WTC11 (cell line): ENCODE results near the gene DNAH14. TPM values are rescaled to one million over a fixed set of nuclear protein-coding genes. Genes with fewer than 3 reads are reported as not detected.
"Not testable (repeated sequence)": the region's sequence is repeated elsewhere in the genome, so short reads cannot be mapped to it uniquely, and the experiment has no call there.

ENCODE experiments used
- ATAC-seq: fragments of 200-7000 bp; cut with Tn5 transposase; 2 replicates; pipeline ENCODE4 v1.10.0; 2021; ENCODE audit warnings: mild to moderate bottlenecking, moderate library complexity
- CTCF ChIA-PET: fragments of 300-600 bp; sonication (Branson Sonifier 250); formaldehyde crosslinking; loops from one replicate; lab custom pipeline; 2021; ENCODE audit warnings: antibody characterized with exemption; lab: Charles Lee
- POLR2A ChIA-PET: fragments of 350-600 bp; sonication (Branson Sonifier 250); formaldehyde crosslinking; loops from one replicate; lab custom pipeline; 2021; ENCODE audit warnings: antibody characterized with exemption; lab: Charles Lee
- DNase-seq: peaks from one replicate; pipeline ENCODE4 v3.0.0; 2021; ENCODE audit warnings: low spot score
- H3K27ac Mint-ChIP-seq: 2 replicates; pipeline ENCODE4 v1.8.0; 2021; ENCODE audit warnings: mixed read lengths
- H3K27me3 Mint-ChIP-seq: 2 replicates; pipeline ENCODE4 v1.8.0; 2021; ENCODE audit warnings: low read depth, mild to moderate bottlenecking, moderate library complexity, mixed read lengths
- H3K36me3 Mint-ChIP-seq: 2 replicates; pipeline ENCODE4 v1.8.0; 2021; ENCODE audit warnings: mixed read lengths
- H3K4me1 Mint-ChIP-seq: 2 replicates; pipeline ENCODE4 v1.8.0; 2022; ENCODE audit warnings: mixed read lengths
- H3K4me3 Mint-ChIP-seq: 2 replicates; pipeline ENCODE4 v1.8.0; 2021; ENCODE audit warnings: mild to moderate bottlenecking, moderate library complexity, mixed read lengths
- H3K9me3 Mint-ChIP-seq: 2 replicates; pipeline ENCODE4 v1.8.0; 2021; ENCODE audit warnings: mixed read lengths
- EMX1 ChIP-seq: fragments of 250-450 bp; sonication (Bioruptor Pico); IDR thresholded peaks from 2 replicates; pipeline ENCODE4 v1.8.0; 2021; ENCODE audit warnings: mild to moderate bottlenecking
- NR2C2 ChIP-seq: sonication (generic); formaldehyde crosslinking; IDR thresholded peaks from 2 replicates; pipeline ENCODE4 v1.8.0; 2022; ENCODE audit warnings: mild to moderate bottlenecking, missing genetic modification reagents
- PRRX2 ChIP-seq: fragments of 250-450 bp; sonication (Bioruptor Pico); IDR thresholded peaks from 2 replicates; pipeline ENCODE4 v1.8.0; 2021; ENCODE audit warnings: mild to moderate bottlenecking
- ZNF263 ChIP-seq: sonication (generic); formaldehyde crosslinking; IDR thresholded peaks from 2 replicates; pipeline ENCODE4 v1.8.1; 2022; ENCODE audit warnings: low read depth, mild to moderate bottlenecking, moderate library complexity, missing genetic modification reagents
- total RNA-seq: library from RNA; stranded (reverse); gene quantifications from 3 replicates; pipeline ENCODE4 v1.2.3, GENCODE V29; 2021
- TF ChIP-seq, protein P1 (sequence below): fragments of 250-450 bp; sonication (Bioruptor Pico); IDR thresholded peaks from 2 replicates; pipeline ENCODE4 v1.8.0; 2021; ENCODE audit warnings: mild to moderate bottlenecking
- TF ChIP-seq, protein P2 (sequence below): sonication (generic); formaldehyde crosslinking; IDR thresholded peaks from 2 replicates; pipeline ENCODE4 v1.8.1; 2023; ENCODE audit warnings: mild to moderate bottlenecking, missing genetic modification reagents
- TF ChIP-seq, protein P3 (sequence below): sonication (generic); formaldehyde crosslinking; IDR thresholded peaks from 2 replicates; pipeline ENCODE4 v1.8.0; 2023; ENCODE audit warnings: mild to moderate bottlenecking, missing genetic modification reagents
- TF ChIP-seq, protein P4 (sequence below): sonication (generic); formaldehyde crosslinking; IDR thresholded peaks from 2 replicates; pipeline ENCODE4 v1.8.1; 2022; ENCODE audit warnings: low read depth, mild to moderate bottlenecking, moderate library complexity, missing genetic modification reagents, borderline replicate concordance
- TF ChIP-seq, protein P5 (sequence below): sonication (generic); formaldehyde crosslinking; IDR thresholded peaks from 2 replicates; pipeline ENCODE4 v1.8.1; 2023; ENCODE audit warnings: mild to moderate bottlenecking, moderate library complexity, missing genetic modification reagents
- TF ChIP-seq, protein P6 (sequence below): sonication (generic); formaldehyde crosslinking; IDR thresholded peaks from 2 replicates; pipeline ENCODE4 v1.8.1; 2022; ENCODE audit warnings: low read depth, missing genetic modification reagents, borderline replicate concordance

DNAH14 gene
- total RNA-seq, 1 experiment from 2014 or later, result 34.1 TPM

DNA sequence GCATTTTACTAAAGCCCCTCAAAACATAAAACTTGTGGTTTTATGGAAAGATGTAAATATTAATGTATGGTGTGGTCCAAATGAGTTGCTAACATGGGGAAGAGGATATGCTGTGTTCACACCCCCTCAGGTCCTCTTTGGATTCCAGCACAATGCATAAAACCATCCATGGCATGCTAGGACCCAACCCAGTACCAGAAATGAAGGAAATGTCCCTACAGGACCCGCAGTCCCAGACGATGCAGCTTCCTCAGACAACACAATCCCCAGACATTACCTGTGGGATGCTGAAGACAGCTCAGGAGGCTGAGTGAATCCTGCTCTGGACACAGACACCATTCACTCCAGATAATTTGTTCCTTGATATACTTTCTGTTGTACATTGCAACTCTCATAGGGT is 296.2 kb downstream of the DNAH14 start (continued):
- TF ChIP-seq, protein P1, sequence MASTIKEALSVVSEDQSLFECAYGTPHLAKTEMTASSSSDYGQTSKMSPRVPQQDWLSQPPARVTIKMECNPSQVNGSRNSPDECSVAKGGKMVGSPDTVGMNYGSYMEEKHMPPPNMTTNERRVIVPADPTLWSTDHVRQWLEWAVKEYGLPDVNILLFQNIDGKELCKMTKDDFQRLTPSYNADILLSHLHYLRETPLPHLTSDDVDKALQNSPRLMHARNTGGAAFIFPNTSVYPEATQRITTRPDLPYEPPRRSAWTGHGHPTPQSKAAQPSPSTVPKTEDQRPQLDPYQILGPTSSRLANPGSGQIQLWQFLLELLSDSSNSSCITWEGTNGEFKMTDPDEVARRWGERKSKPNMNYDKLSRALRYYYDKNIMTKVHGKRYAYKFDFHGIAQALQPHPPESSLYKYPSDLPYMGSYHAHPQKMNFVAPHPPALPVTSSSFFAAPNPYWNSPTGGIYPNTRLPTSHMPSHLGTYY (CRISPR knock-in tag), result no peak
- TF ChIP-seq EMX1 (CRISPR knock-in tag) (no peak), ZNF263 (CRISPR knock-in tag) (no peak)
- TF ChIP-seq, protein P2, sequence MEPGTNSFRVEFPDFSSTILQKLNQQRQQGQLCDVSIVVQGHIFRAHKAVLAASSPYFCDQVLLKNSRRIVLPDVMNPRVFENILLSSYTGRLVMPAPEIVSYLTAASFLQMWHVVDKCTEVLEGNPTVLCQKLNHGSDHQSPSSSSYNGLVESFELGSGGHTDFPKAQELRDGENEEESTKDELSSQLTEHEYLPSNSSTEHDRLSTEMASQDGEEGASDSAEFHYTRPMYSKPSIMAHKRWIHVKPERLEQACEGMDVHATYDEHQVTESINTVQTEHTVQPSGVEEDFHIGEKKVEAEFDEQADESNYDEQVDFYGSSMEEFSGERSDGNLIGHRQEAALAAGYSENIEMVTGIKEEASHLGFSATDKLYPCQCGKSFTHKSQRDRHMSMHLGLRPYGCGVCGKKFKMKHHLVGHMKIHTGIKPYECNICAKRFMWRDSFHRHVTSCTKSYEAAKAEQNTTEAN (CRISPR knock-in tag), result no peak
- TF ChIP-seq, protein P3, sequence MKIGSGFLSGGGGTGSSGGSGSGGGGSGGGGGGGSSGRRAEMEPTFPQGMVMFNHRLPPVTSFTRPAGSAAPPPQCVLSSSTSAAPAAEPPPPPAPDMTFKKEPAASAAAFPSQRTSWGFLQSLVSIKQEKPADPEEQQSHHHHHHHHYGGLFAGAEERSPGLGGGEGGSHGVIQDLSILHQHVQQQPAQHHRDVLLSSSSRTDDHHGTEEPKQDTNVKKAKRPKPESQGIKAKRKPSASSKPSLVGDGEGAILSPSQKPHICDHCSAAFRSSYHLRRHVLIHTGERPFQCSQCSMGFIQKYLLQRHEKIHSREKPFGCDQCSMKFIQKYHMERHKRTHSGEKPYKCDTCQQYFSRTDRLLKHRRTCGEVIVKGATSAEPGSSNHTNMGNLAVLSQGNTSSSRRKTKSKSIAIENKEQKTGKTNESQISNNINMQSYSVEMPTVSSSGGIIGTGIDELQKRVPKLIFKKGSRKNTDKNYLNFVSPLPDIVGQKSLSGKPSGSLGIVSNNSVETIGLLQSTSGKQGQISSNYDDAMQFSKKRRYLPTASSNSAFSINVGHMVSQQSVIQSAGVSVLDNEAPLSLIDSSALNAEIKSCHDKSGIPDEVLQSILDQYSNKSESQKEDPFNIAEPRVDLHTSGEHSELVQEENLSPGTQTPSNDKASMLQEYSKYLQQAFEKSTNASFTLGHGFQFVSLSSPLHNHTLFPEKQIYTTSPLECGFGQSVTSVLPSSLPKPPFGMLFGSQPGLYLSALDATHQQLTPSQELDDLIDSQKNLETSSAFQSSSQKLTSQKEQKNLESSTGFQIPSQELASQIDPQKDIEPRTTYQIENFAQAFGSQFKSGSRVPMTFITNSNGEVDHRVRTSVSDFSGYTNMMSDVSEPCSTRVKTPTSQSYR (CRISPR knock-in tag), result no peak
- TF ChIP-seq, all 79 proteins: peak for 0

DNA sequence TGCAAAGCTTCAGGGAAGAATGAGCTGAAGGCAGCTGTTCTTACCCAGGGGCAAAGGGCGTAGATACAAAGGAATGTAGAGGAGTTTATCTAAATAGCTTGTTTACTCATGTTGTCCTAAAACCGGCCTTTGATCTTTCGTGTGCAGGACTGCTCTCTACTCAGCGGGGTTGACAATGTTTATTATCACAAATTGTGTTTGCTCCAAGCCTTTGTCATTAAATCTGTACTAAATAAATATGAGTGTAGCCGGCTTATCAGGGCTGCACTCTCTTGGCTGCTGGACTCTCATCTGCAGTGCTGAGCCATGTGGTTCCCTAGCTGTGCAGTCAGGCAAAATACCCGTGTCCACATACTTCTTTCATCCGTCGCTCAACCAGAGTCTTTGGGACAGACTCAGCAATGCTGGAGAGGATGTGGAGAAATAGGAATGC is 299.4 kb downstream of the DNAH14 start:
- ChIA-PET POLR2A (no interaction called here), CTCF (no interaction called here)
- TF ChIP-seq PRRX2 (CRISPR knock-in tag) (no peak), NR2C2 (CRISPR knock-in tag) (no peak)
- TF ChIP-seq, protein P4, sequence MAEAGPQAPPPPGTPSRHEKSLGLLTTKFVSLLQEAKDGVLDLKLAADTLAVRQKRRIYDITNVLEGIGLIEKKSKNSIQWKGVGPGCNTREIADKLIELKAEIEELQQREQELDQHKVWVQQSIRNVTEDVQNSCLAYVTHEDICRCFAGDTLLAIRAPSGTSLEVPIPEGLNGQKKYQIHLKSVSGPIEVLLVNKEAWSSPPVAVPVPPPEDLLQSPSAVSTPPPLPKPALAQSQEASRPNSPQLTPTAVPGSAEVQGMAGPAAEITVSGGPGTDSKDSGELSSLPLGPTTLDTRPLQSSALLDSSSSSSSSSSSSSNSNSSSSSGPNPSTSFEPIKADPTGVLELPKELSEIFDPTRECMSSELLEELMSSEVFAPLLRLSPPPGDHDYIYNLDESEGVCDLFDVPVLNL, result no peak
- TF ChIP-seq, protein P5, sequence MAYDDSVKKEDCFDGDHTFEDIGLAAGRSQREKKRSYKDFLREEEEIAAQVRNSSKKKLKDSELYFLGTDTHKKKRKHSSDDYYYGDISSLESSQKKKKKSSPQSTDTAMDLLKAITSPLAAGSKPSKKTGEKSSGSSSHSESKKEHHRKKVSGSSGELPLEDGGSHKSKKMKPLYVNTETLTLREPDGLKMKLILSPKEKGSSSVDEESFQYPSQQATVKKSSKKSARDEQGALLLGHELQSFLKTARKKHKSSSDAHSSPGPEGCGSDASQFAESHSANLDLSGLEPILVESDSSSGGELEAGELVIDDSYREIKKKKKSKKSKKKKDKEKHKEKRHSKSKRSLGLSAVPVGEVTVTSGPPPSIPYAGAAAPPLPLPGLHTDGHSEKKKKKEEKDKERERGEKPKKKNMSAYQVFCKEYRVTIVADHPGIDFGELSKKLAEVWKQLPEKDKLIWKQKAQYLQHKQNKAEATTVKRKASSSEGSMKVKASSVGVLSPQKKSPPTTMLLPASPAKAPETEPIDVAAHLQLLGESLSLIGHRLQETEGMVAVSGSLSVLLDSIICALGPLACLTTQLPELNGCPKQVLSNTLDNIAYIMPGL (CRISPR knock-in tag), result no peak
- TF ChIP-seq, protein P6, sequence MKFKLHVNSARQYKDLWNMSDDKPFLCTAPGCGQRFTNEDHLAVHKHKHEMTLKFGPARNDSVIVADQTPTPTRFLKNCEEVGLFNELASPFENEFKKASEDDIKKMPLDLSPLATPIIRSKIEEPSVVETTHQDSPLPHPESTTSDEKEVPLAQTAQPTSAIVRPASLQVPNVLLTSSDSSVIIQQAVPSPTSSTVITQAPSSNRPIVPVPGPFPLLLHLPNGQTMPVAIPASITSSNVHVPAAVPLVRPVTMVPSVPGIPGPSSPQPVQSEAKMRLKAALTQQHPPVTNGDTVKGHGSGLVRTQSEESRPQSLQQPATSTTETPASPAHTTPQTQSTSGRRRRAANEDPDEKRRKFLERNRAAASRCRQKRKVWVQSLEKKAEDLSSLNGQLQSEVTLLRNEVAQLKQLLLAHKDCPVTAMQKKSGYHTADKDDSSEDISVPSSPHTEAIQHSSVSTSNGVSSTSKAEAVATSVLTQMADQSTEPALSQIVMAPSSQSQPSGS (CRISPR knock-in tag), result no peak
- no peaks in the 10 kb centered on the region for H3K36me3 Mint-ChIP-seq
- H3K27me3 Mint-ChIP-seq, result no peaks in the 10 kb centered on the region; the same call in 1 of the 2 replicates
- H3K27ac Mint-ChIP-seq, result no peak overlapping the region
- no peak for DNase-seq
- no peak for ATAC-seq
- peaks cover under 1% of the 10 kb centered on the region; the same call in 1 of the 2 replicates for H3K4me1 Mint-ChIP-seq
- peaks cover 20% of the 10 kb centered on the region; the same call in 1 of the 2 replicates for H3K9me3 Mint-ChIP-seq
- no peak overlapping the region for H3K4me3 Mint-ChIP-seq

DNA sequence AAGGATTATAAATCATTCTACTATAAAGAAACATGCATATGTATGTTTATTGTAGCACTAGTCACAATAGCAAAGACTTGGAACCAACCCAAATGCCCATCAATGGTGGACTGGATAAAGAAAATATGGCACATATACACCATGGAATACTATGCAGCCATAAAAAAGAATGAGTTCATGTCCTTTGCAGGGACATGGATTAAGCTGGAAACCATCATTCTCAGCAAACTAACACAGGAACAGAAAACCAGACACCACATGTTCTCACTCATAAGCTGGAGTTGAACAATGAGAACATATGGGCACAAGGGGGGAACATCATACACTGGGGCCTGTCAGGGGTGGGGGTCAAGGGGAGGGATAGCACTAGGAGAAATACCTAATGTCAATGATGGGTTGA is 300.0 kb downstream of the DNAH14 start:
- H3K36me3 Mint-ChIP-seq, H3K27ac Mint-ChIP-seq, H3K27me3 Mint-ChIP-seq, POLR2A ChIA-PET, ATAC-seq, H3K4me3 Mint-ChIP-seq, H3K4me1 Mint-ChIP-seq, CTCF ChIA-PET, DNase-seq: not testable (repeated sequence)
- peaks cover 21% of the 10 kb centered on the region; the same call in 1 of the 2 replicates for H3K9me3 Mint-ChIP-seq
